ENCODE measurements around the gene SLIT3.

Gene SLIT3

DNA sequence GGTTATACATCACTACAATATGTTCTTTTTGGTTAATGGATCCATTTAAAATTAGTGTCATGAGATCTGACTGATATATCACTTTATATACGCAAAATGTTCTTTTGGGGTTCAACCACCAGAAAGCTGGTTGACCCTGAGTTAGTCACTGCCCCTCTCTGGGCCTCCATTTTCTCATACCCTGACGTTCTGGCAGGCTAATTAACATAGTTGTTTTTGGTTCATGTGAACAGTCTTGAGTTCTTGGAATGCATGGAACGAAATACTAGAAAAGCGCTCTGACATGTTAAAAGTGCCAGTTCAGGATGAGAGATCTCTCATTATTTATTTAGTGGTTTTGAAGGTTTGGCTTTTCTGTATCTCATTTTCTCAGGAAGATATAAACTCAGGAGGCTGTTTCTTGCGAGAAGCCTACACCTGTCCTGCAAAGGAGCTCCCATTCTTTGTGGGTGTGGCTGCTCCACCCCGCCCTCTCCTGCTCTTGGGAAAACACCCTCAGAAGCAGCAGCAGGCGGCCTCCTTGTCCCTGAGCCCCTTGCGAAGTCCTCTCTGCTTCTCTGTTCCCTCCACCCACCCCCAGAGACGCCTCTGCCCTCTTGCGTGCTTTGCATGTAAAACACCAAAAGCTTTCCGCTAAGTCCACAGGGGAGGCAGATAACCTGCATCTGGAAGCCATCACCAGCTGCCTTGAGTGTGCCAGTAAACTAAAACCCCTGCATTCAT, 419.4 kb downstream of the SLIT3 start:
- H3K27me3 Mint-ChIP-seq: peaks cover 7% of the 10 kb centered on the region
- peaks cover 15% of the 10 kb centered on the region for H3K4me1 Mint-ChIP-seq (ENCODE audit: low read depth)
- no peaks in the 10 kb centered on the region for H3K36me3 Mint-ChIP-seq (ENCODE audit: low read depth)
- no peak overlapping the region for H3K27ac Mint-ChIP-seq
- no peak overlapping the region for H3K4me3 Mint-ChIP-seq
- intact Hi-C loops (cut with micrococcal nuclease): no loop called here
- no peaks in the 10 kb centered on the region for H3K9me3 Mint-ChIP-seq

DNA sequence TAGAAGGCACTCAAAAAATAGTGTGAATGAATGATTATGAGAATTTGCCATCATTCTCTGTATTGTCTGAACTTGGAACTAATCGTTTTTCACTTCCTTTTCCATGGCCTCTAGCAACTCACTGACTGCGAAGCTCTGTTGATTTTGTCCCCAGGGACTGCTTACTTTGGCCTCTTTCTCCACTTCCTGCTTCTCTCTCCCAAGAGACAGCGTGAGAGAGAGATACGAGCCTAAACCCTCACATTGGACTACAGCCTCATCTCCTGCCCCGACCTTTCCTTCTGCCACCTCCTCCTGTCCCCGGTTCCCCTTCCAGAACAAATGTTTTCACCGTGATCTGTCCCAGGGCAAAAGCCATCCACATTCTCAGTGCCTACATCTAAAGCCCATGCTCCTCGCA, 421.0 kb downstream of the SLIT3 start:
- Mint-ChIP-seq H3K27me3 (peaks cover 18% of the 10 kb centered on the region), H3K36me3 (ENCODE audit: low read depth) (no peaks in the 10 kb centered on the region), H3K4me3 (no peak overlapping the region), H3K9me3 (no peaks in the 10 kb centered on the region), H3K27ac (peak overlapping the region; percentile 57), H3K4me1 (ENCODE audit: low read depth) (peaks cover 21% of the 10 kb centered on the region)
- intact Hi-C loops (cut with micrococcal nuclease): no loop called here

DNA sequence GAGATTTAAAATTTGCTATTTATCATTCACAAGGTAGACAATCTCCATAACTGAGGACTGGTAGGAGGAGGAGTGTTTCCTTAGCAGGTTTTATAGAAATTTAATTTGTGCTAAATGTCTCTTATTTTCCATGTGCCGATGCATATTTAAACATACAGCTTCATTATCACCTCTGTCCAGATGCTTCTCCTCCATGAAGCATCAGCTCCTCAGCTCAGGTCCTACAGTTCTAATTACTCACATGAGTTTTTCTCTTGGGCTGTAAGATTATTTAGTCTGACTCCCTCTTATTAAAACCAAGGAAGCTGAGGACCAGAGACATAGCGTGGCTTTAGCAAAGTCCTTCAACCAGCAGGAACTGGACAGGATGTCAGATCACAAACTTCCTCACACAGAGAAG, 421.6 kb downstream of the SLIT3 start:
- Mint-ChIP-seq H3K36me3 (ENCODE audit: low read depth) (no peaks in the 10 kb centered on the region), H3K27me3 (peaks cover 18% of the 10 kb centered on the region), H3K4me3 (no peak overlapping the region), H3K27ac (no peak overlapping the region), H3K9me3 (no peaks in the 10 kb centered on the region), H3K4me1 (ENCODE audit: low read depth) (peaks cover 21% of the 10 kb centered on the region)
- intact Hi-C loops (cut with micrococcal nuclease): no loop called here

DNA sequence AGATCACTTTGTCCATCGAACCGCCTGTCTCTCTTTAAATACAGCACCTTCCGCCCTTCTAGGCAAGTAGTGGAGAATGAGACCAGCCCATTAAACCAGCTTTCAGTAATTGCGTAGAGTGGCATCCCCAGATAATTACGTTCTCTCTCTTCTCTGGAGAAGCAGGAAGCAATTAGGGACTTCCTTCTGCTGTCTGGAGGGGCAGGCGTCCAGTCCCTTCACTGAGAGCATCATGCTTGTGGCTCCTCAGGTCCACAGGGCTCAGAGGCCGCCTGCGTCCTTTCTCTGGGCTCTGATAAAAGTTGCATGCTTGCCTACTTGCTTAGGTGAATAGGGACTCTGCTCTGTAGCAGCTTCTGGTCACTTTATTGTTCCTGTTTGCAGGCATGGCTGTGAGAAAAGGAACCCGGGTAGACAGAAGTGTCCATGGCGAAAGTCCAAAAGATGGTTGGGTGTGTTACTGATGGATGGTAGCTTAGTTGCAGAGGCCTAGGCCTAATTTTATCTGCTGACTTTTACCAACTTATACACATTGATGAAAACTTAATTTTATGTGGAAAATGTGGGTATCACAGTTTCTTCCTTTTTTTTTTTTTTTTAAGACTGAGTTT, 422.7 kb downstream of the SLIT3 start:
- intact Hi-C loops (cut with micrococcal nuclease): no loop called here
- peaks cover 18% of the 10 kb centered on the region for H3K27me3 Mint-ChIP-seq
- peaks cover 21% of the 10 kb centered on the region for H3K4me1 Mint-ChIP-seq (ENCODE audit: low read depth)
- no peaks in the 10 kb centered on the region for H3K9me3 Mint-ChIP-seq
- no peak overlapping the region for H3K27ac Mint-ChIP-seq
- H3K4me3 Mint-ChIP-seq: no peak overlapping the region
- no peaks in the 10 kb centered on the region for H3K36me3 Mint-ChIP-seq (ENCODE audit: low read depth)

DNA sequence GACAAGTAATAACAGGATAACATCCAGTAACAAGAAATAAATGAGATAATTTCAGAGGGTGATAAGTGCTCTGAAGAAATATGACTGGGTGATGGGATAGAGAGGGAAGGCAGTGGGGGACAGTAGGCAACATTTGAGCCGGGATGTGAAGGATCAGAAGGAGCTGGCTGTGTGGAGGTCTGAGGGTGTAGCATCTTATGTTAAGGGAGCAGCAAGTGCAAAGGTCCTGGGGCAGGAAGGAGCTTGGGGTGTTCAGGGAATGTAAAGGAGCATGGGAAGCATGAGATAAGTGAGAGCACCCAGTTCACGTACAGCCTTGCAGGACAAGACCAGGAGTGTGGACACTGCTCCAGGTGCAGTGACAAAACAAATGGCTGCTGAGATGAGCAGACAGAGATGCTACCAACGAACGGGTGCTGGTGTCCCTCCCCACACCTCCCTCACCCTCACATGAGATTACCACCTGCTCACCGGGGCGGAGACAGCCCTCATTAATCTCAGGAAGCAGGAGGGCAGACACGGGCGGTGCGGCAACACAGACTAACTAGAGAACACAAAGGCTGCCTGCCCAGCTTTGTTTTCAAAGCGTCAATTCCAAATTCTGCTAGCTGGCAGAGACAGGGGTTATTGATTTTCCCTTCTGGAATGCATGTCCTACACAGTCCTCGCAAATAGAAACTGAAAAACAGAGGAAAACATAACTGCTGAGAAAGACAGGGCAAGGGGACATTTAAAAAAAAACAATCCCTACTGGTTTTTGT, 423.6 kb downstream of the SLIT3 start:
- H3K27ac Mint-ChIP-seq: no peak overlapping the region
- H3K4me1 Mint-ChIP-seq (ENCODE audit: low read depth): peaks cover 21% of the 10 kb centered on the region
- H3K36me3 Mint-ChIP-seq (ENCODE audit: low read depth): no peaks in the 10 kb centered on the region
- H3K9me3 Mint-ChIP-seq: no peaks in the 10 kb centered on the region
- peaks cover 21% of the 10 kb centered on the region for H3K27me3 Mint-ChIP-seq
- H3K4me3 Mint-ChIP-seq: no peak overlapping the region
- intact Hi-C loops (cut with micrococcal nuclease): no loop called here

DNA sequence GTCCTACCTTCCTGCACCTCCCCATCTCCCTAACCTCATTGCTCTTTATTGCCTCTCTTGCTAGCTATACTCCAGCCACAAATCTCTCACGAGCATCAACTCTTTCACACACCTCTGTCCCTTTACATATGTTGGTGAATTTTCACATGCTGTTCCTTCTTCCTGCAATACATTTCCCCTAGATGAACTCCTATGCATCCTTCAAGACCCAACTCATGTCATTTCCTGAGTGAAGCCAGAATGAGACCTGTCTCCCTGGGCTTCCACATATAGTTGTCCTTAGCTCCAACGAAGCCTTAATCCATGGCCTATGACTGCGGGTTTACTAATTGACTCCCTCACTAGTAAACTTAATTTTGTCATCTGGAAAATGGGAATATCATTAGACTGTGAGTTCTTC, 424.5 kb downstream of the SLIT3 start:
- Mint-ChIP-seq H3K9me3 (no peaks in the 10 kb centered on the region), H3K4me3 (no peak overlapping the region), H3K4me1 (ENCODE audit: low read depth) (peaks cover 21% of the 10 kb centered on the region), H3K27ac (no peak overlapping the region), H3K36me3 (ENCODE audit: low read depth) (no peaks in the 10 kb centered on the region), H3K27me3 (peaks cover 21% of the 10 kb centered on the region)
- intact Hi-C loops (cut with micrococcal nuclease): no loop called here

DNA sequence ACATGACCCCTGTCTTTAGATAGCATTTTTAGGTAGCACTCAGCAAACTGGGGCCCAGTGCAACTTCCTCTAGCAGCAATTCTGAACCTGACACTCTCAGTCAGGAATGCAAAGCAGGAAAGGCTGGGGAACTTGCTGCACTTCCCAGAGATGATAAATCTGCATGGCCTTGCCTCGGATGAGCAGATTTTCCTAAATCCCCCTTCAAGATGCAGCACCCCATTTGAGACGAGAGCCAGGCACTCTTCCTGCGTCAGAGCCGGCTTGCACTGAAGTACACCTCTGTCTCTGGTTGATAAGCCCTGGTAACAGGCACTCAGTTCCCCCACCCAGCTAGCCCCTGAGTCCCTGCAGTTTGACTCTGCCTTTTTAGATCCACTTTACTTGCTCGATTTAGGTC, 425.1 kb downstream of the SLIT3 start:
- Mint-ChIP-seq H3K4me1 (ENCODE audit: low read depth) (peaks cover 21% of the 10 kb centered on the region), H3K27me3 (peaks cover 21% of the 10 kb centered on the region), H3K27ac (no peak overlapping the region), H3K36me3 (ENCODE audit: low read depth) (no peaks in the 10 kb centered on the region), H3K4me3 (no peak overlapping the region), H3K9me3 (no peaks in the 10 kb centered on the region)
- intact Hi-C loops (cut with micrococcal nuclease): no loop called here

DNA sequence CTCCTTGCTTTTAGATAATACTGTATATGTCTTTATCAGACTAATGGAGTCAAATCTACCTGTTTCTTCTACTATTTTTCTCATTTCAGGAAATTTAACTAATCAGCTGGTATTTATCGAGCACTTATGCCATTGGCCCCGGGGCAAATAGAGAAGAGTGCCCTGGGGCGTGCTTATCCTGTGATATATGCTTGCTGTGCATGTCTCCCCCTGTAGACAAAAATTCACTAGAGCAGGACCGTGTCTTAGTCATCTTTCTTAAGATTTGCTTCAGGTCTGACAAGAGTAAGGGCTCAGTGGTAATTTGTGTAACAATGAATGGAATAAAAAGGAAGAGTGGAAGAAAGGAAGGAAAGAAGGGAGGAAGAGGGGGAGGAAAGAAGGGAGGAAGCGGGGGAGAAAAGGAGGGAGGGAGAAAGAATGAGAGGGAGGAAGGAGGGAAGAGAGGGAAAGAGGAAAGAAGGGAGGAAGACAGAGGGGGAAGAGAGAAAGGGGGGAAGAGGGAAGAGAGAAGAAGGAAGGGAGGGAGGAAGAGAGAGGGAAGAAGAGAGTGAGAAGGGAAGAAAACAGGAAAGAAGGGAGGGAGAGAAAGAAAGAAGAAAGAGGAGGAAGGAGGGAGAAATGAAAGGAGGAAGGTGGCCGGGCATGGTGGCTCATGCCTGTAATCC, 426.1 kb downstream of the SLIT3 start:
- peak overlapping the region; percentile 30 for H3K27ac Mint-ChIP-seq
- peaks cover 21% of the 10 kb centered on the region for H3K27me3 Mint-ChIP-seq
- no peak overlapping the region for H3K4me3 Mint-ChIP-seq
- no peaks in the 10 kb centered on the region for H3K36me3 Mint-ChIP-seq (ENCODE audit: low read depth)
- no peaks in the 10 kb centered on the region for H3K9me3 Mint-ChIP-seq
- peaks cover 14% of the 10 kb centered on the region for H3K4me1 Mint-ChIP-seq (ENCODE audit: low read depth)
- intact Hi-C loops (cut with micrococcal nuclease): no loop called here

DNA sequence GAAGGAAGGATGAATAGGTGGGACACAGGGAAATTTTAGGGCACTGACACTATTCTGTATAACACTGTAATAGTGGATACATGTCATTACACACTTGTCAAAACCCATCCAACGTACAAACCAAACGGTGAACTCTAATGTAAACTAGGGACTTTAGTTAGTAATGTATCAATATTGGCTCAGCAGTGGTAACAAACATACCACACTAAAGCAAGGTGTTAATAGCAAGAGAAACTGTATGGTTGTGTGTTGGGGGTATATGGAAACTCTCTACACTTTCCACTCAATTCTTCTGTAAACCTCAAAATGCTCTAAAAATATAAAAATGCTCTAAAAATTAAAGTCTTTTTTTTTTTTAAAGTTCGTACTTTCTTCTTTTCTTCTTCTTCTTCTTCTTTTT, 428.7 kb downstream of the SLIT3 start:
- peaks cover 5% of the 10 kb centered on the region for H3K4me1 Mint-ChIP-seq (ENCODE audit: low read depth)
- intact Hi-C loops (cut with micrococcal nuclease): no loop called here
- H3K36me3 Mint-ChIP-seq (ENCODE audit: low read depth): no peaks in the 10 kb centered on the region
- H3K9me3 Mint-ChIP-seq: no peaks in the 10 kb centered on the region
- H3K4me3 Mint-ChIP-seq: no peak overlapping the region
- peaks cover 17% of the 10 kb centered on the region for H3K27me3 Mint-ChIP-seq
- no peak overlapping the region for H3K27ac Mint-ChIP-seq

DNA sequence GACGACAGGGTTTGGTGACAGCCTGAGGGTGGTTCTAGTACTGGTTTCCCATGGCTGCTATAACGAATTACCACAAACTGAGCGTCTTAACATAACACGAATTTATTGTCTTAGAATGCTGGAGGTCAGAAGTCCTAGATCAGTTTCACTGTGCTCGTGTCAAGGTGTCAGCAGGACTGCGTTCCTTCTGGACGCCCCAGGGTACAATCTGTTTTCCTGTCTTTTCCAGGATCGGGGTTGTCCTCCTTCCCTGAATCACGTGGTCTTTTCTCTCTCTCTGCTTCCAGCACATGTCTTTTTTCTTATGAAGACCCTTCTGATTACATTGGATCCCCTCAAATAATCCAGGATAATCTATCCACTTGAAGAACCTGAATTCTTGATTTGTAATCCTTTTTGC, 430.0 kb downstream of the SLIT3 start:
- Mint-ChIP-seq H3K36me3 (ENCODE audit: low read depth) (no peaks in the 10 kb centered on the region), H3K27ac (no peak overlapping the region), H3K4me3 (no peak overlapping the region), H3K4me1 (ENCODE audit: low read depth) (peaks cover 5% of the 10 kb centered on the region), H3K27me3 (peaks cover 7% of the 10 kb centered on the region), H3K9me3 (no peaks in the 10 kb centered on the region)
- intact Hi-C loops (cut with micrococcal nuclease): no loop called here

DNA sequence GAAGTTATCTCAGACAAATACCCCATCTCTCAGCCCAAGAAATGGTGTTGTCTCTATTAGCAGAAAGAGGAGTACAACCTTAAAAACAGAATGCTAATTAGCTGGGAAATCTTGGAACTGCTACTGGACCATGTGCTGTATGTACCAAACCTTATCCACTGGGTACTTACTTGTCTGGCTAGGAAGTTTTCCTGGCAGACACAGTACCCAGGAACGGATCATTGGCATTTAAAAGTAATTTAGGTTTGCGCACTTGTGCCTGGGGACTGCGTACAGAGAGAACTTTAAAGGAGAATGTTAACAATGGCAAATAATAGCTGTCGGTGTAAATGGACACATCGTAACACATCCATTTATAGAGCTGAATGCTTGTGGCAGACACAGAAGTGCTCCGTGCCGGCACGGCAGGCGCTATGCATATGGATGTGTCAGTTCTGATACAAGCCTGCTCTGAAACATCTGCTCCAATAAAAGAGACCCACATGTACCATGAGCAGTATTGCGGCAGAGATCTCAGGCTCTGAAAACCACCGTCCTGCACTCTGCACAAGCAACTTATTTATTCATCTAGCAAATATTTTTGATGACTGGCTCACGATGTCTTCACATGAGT, 431.2 kb downstream of the SLIT3 start:
- Mint-ChIP-seq H3K36me3 (ENCODE audit: low read depth) (no peaks in the 10 kb centered on the region), H3K9me3 (no peaks in the 10 kb centered on the region), H3K27me3 (peaks cover 3% of the 10 kb centered on the region), H3K4me3 (no peak overlapping the region), H3K4me1 (ENCODE audit: low read depth) (no peaks in the 10 kb centered on the region), H3K27ac (no peak overlapping the region)
- intact Hi-C loops (cut with micrococcal nuclease): no loop called here

DNA sequence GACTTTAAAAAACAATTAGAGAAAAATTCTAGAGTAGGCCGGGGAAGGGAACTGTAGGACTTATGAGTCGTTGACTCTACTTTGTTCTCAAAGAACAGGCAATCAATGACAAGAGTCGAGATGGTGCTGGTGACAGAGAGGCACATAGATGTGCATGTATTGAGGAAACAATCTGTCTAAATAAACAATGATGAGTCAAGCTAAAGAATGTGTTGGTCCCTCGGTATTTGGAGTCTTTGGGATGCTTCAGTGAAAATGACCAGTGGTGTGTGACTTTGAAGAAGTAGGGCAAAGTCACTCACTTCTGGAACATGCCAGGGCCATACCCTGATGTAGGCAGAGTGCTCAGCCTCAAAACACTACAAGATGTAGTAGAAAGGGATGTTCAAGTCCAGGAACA, 433.7 kb downstream of the SLIT3 start:
- H3K27me3 Mint-ChIP-seq: no peaks in the 10 kb centered on the region
- intact Hi-C loops (cut with micrococcal nuclease): no loop called here
- no peaks in the 10 kb centered on the region for H3K9me3 Mint-ChIP-seq
- no peaks in the 10 kb centered on the region for H3K4me1 Mint-ChIP-seq (ENCODE audit: low read depth)
- no peaks in the 10 kb centered on the region for H3K36me3 Mint-ChIP-seq (ENCODE audit: low read depth)
- H3K27ac Mint-ChIP-seq: no peak overlapping the region
- no peak overlapping the region for H3K4me3 Mint-ChIP-seq

DNA sequence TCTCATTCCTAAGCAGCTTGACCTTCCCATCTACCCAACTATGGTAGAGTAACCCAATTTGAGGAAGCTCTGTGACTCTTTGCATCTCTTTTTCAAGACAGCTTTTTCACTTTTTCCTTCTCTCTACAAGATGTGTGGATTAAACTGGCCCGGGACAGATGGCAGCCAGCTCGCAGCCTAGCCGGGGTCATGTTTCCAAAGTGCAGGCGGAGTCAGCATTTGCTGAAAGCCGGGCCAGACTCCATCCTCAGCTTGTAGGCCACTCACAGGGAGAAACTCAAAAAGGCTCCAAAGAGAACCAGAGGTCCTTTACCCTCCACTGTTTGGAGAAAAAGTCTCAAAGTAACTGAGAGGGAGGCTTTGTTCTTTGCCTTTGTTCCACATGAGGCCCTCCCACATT, 435.0 kb downstream of the SLIT3 start:
- intact Hi-C loops (cut with micrococcal nuclease): no loop called here
- H3K4me1 Mint-ChIP-seq (ENCODE audit: low read depth): no peaks in the 10 kb centered on the region
- H3K36me3 Mint-ChIP-seq (ENCODE audit: low read depth): no peaks in the 10 kb centered on the region
- H3K27me3 Mint-ChIP-seq: no peaks in the 10 kb centered on the region
- no peak overlapping the region for H3K27ac Mint-ChIP-seq
- no peak overlapping the region for H3K4me3 Mint-ChIP-seq
- no peaks in the 10 kb centered on the region for H3K9me3 Mint-ChIP-seq

DNA sequence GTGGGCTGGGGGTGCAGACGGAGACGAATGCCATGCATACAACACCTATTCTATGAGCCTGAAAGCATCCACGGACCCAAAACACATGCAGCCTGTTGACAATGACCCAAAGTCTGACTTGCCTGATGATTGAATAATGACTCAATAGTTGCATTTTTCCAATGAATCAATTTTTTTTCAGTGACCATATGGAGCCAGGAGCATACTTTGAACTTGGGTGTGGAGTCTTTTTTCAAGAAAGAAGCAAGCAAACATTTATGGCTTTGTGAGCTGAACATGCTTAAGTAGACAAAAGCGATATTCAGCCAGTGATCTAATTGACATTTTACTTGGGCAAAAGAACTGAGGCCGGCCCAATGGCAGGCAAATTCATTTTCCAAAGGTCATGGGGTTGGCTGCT, 437.9 kb downstream of the SLIT3 start:
- H3K4me3 Mint-ChIP-seq: no peak overlapping the region
- intact Hi-C loops (cut with micrococcal nuclease): no loop called here
- no peaks in the 10 kb centered on the region for H3K9me3 Mint-ChIP-seq
- H3K36me3 Mint-ChIP-seq (ENCODE audit: low read depth): no peaks in the 10 kb centered on the region
- no peak overlapping the region for H3K27ac Mint-ChIP-seq
- H3K4me1 Mint-ChIP-seq (ENCODE audit: low read depth): no peaks in the 10 kb centered on the region
- no peaks in the 10 kb centered on the region for H3K27me3 Mint-ChIP-seq
